IPS-18a (cell line): ENCODE results near the gene CDK14.

ENCODE experiments used
- H3K27ac ChIP-seq: one replicate; pipeline ENCODE4 v1.5.1; 2013; ENCODE audit warnings: low read length
- H3K27me3 ChIP-seq: one replicate; pipeline ENCODE4 v1.6.1; 2013; ENCODE audit warnings: mild to moderate bottlenecking, low read length; ENCODE audit not compliant: control insufficient read depth, insufficient read depth
- H3K36me3 ChIP-seq: one replicate; pipeline ENCODE4 v1.6.1; 2013; ENCODE audit warnings: low read depth, low read length; ENCODE audit not compliant: control insufficient read depth
- H3K4me1 ChIP-seq: one replicate; pipeline ENCODE4 v1.6.1; 2013; ENCODE audit warnings: low read depth, low read length; ENCODE audit not compliant: control insufficient read depth
- H3K4me3 ChIP-seq: one replicate; pipeline ENCODE4 v1.5.1; 2013; ENCODE audit warnings: low read length
- H3K9ac ChIP-seq: one replicate; pipeline ENCODE4 v1.6.1; 2013; ENCODE audit warnings: mild to moderate bottlenecking, low read length, moderate library complexity
- H3K9me3 ChIP-seq: one replicate; pipeline ENCODE4 v1.6.1; 2013; ENCODE audit warnings: low read depth, low read length; ENCODE audit not compliant: control insufficient read depth

The CDK14 gene

DNA sequence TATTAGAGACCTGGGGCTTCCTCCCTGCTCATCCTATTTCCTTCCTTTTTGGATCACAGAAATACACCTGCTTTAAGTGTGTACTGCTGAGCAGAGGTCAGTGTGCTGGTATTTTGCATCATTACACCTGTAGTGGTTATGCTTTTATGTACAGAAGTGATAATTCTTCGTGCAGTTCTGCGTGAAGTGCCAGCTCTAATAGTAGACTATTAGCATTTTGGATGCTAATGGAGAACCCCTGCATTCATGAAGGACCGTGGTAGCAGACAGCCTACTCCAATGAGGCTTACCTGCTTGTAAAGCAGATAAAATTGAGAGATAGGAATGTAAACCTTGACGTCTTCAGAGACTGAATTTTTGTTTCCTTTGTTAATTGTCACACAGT, 114.3 kb downstream of the CDK14 start:
- H3K4me1 ChIP-seq, result peaks cover 27% of the 10 kb centered on the region
- H3K36me3 ChIP-seq, result no peaks in the 10 kb centered on the region
- H3K27me3 ChIP-seq, result no peaks in the 10 kb centered on the region
- no peak overlapping the region for H3K9ac ChIP-seq
- no peaks in the 10 kb centered on the region for H3K9me3 ChIP-seq
- no peak overlapping the region for H3K4me3 ChIP-seq
- H3K27ac ChIP-seq, result no peak overlapping the region

DNA sequence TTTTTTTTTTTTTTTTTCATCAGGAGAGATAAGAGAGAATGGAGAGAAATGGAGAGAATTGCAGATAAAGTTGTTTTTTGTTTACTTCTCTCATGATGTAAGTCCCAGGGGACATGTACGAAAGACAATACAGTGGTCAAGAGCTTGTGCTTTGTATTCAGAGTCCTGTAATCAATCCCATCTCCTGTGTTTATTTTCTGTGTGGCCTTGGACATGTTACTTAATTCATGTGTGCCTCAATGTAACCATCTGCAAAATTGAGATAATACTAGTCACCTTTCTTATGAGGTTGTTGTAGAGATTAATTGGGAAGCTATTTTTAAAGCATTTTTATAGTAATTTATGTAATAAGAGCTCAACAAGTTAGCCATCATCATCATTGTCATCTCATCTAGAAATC, 117.5 kb downstream of the CDK14 start:
- no peaks in the 10 kb centered on the region for H3K36me3 ChIP-seq
- H3K27me3 ChIP-seq, result no peaks in the 10 kb centered on the region
- H3K4me3 ChIP-seq, result no peak overlapping the region
- H3K27ac ChIP-seq, result no peak overlapping the region
- no peak overlapping the region for H3K9ac ChIP-seq
- H3K9me3 ChIP-seq, result no peaks in the 10 kb centered on the region
- peaks cover 22% of the 10 kb centered on the region for H3K4me1 ChIP-seq

- H3K9ac ChIP-seq, result no peak overlapping the region
- H3K27me3 ChIP-seq, result no peaks in the 10 kb centered on the region
- H3K4me1 ChIP-seq, result peaks cover 9% of the 10 kb centered on the region
- no peaks in the 10 kb centered on the region for H3K36me3 ChIP-seq
- H3K9me3 ChIP-seq, result no peaks in the 10 kb centered on the region
- H3K27ac ChIP-seq, result no peak overlapping the region
- no peak overlapping the region for H3K4me3 ChIP-seq
Observed at GRCh38 chr7:90715067-90715466, 118.9 kb downstream of the CDK14 start.

DNA sequence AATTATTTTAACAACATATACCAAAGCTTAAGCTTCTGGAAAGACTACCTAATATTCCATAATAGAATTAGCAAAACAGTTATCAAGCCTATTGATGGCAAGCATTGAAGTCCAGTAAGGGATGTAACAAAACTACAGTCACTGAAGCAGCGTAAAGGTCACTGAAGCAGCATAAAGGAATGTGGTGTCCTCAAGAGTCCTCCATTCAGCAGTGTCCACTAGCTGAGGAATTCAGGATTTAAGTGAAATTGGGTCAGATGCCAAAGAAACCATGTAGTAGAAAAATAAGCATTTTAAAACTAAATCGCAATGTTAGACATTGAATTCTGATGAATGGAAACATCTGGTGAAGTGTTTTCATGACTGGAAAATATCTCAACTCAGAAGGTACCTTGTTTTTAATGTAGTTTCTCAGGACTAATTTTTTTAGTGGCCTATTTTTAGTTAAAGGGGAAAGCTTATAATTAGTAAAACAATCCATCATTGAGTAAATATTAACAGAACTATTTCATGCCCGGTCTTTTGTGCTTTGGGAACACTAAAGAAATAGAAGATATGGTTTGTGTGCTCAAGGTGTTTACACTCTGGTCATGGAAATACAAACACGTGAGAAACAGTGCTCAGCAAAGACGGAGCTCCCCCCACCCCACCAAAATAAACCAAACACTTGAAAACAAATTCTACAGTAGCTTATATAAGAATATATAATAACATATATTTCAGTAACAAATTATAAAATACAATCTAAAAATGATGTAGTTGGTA, 121.4 kb downstream of the CDK14 start:
- H3K36me3 ChIP-seq, result no peaks in the 10 kb centered on the region
- H3K27ac ChIP-seq, result no peak overlapping the region
- H3K4me1 ChIP-seq, result peaks cover 5% of the 10 kb centered on the region
- no peaks in the 10 kb centered on the region for H3K27me3 ChIP-seq
- no peak overlapping the region for H3K4me3 ChIP-seq
- H3K9ac ChIP-seq, result no peak overlapping the region
- no peaks in the 10 kb centered on the region for H3K9me3 ChIP-seq

GRCh38 chr7:90719155-90719554, 123.0 kb downstream of the CDK14 start:
- no peak overlapping the region for H3K27ac ChIP-seq
- no peak overlapping the region for H3K4me3 ChIP-seq
- no peaks in the 10 kb centered on the region for H3K9me3 ChIP-seq
- H3K4me1 ChIP-seq, result peaks cover 5% of the 10 kb centered on the region
- no peaks in the 10 kb centered on the region for H3K27me3 ChIP-seq
- no peak overlapping the region for H3K9ac ChIP-seq
- no peaks in the 10 kb centered on the region for H3K36me3 ChIP-seq

- Histone ChIP-seq H3K9me3 (no peaks in the 10 kb centered on the region), H3K4me1 (peaks cover 12% of the 10 kb centered on the region), H3K4me3 (no peak overlapping the region), H3K27ac (no peak overlapping the region), H3K27me3 (no peaks in the 10 kb centered on the region), H3K9ac (no peak overlapping the region), H3K36me3 (no peaks in the 10 kb centered on the region)
Observed at GRCh38 chr7:90720984-90721760, 125.1 kb downstream of the CDK14 start.

DNA sequence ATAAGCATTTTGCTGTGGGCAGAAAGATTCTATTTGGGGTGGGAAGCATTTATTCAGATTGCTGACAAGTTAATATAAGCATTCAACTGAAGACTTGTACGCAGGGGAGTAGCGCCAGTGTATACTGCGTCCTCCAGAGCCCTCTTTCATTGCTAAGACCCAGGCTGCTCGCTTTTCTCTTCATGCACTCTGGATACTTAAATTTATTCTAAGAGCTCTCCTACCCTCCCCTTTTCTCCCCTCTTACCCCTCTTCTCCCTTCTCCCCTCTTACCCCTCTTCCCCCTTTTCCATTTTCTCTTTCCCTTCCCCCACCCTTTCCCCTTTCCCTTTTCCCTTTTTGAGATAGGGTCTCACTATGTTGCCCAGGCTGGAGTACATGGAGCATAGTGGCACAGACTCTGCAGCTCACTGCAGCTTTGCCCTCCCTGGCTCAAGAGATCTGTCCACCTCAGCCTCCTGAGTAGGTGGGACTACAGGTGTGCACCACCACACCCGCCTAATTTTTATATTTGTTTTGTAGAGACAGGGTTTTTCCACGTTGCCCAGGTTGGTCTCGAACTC, 125.8 kb downstream of the CDK14 start:
- Histone ChIP-seq H3K36me3 (no peaks in the 10 kb centered on the region), H3K27ac (no peak overlapping the region), H3K4me3 (no peak overlapping the region), H3K4me1 (peaks cover 20% of the 10 kb centered on the region), H3K9ac (no peak overlapping the region), H3K27me3 (no peaks in the 10 kb centered on the region), H3K9me3 (no peaks in the 10 kb centered on the region)

- no peak overlapping the region for H3K27ac ChIP-seq
- H3K4me3 ChIP-seq, result no peak overlapping the region
- peaks cover 22% of the 10 kb centered on the region for H3K4me1 ChIP-seq
- no peak overlapping the region for H3K9ac ChIP-seq
- H3K36me3 ChIP-seq, result no peaks in the 10 kb centered on the region
- H3K27me3 ChIP-seq, result no peaks in the 10 kb centered on the region
- H3K9me3 ChIP-seq, result no peaks in the 10 kb centered on the region
Observed at GRCh38 chr7:90723233-90723632, 127.1 kb downstream of the CDK14 start.

DNA sequence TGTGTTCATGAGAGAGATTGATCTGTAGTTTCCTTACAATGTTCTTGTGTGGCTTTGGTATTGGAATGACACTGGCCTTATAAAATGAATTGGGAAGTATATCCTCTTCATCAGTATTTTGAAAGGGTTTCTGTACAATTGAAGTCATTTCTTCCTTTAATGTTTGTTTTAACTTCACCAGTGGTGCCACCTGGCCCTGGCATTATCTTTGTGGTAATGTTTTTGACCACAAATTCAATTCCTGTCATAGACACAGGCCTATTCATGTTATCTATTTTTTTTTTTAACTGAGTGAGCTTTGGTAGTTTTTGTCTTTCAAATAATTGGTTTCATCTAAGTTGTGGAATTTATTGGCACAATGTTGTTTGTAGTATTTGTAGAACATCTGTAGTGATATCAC, 127.7 kb downstream of the CDK14 start:
- Histone ChIP-seq H3K36me3 (no peaks in the 10 kb centered on the region), H3K4me3 (no peak overlapping the region), H3K27me3 (no peaks in the 10 kb centered on the region), H3K9me3 (no peaks in the 10 kb centered on the region), H3K27ac (no peak overlapping the region), H3K9ac (no peak overlapping the region), H3K4me1 (peaks cover 22% of the 10 kb centered on the region)

- Histone ChIP-seq H3K36me3 (no peaks in the 10 kb centered on the region), H3K4me1 (peaks cover 22% of the 10 kb centered on the region), H3K9ac (no peak overlapping the region), H3K27me3 (no peaks in the 10 kb centered on the region), H3K9me3 (no peaks in the 10 kb centered on the region), H3K27ac (no peak overlapping the region), H3K4me3 (no peak overlapping the region)
Observed at GRCh38 chr7:90726120-90726519, 130.0 kb downstream of the CDK14 start.

GRCh38 chr7:90726623-90727022, 130.5 kb downstream of the CDK14 start:
- no peak overlapping the region for H3K9ac ChIP-seq
- no peak overlapping the region for H3K4me3 ChIP-seq
- H3K36me3 ChIP-seq, result no peaks in the 10 kb centered on the region
- peaks cover 17% of the 10 kb centered on the region for H3K4me1 ChIP-seq
- H3K27me3 ChIP-seq, result no peaks in the 10 kb centered on the region
- H3K27ac ChIP-seq, result no peak overlapping the region
- H3K9me3 ChIP-seq, result no peaks in the 10 kb centered on the region
